GM12891 (cell line): ENCODE data around the gene EEF2.

Experiments
- POLR2A ChIP-seq: IDR thresholded peaks from 2 replicates; pipeline ENCODE4 v1.6.1; 2011; ENCODE audit warnings: low read depth, low read length, control low read depth
- POLR2AphosphoS5 ChIP-seq: IDR thresholded peaks from 2 replicates; pipeline ENCODE4 v1.6.1; 2011; ENCODE audit warnings: low read depth, low read length, control low read depth

DNA sequence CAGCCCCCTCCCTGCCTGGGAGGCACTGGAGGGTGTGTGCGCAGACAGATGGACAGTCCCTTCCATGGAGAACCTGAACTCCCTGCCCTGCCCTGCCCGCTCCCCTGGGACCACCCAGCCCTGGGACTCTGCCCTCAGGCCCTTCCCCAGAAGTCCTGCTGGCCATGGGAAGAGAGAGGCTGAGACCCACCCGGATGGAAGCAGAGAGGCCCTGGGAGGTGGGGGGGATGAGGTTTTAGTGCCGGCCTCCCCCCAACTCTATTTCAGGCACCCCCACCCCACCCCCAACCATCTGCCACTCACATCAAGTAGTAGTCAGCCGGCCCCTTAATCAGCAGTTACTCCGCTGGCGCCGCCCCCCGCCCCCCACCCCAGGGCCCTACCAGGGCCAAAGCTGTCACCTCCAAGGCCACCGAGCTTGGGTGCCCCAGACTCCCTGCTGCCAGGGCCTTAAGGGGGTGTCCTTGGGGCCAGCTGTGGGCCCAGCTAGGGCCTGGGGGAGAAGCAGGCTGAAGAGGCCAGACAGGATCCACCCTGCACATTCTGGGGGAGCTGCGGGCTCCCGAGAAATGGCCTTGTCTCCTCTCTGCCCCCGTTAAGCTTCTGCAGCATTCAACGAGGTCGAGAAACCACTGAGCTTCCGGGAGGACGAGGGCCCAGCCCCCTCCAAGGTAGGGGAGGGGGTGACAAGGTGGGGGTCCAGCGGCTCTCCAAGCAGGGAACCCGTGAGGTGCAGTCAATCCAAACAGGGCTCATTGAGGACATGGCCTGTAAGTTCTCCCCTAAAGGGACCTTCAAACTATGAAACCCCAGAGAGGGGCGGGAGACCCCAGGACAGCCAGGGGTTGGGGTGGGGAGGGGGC, 35.0 kb downstream of the EEF2 start:
- TF ChIP-seq POLR2AphosphoS5 (no peak), POLR2A (no peak)
